GM18526 (cell line): ENCODE measurements around the gene PPP1CA.
A peak's percentile ranks its signal among the peaks of the same experiment; 100 is the strongest.

Experiments
- POLR2A ChIP-seq: IDR thresholded peaks from 3 replicates; pipeline ENCODE4 v1.6.1; 2011; ENCODE audit not compliant: insufficient read length; ENCODE audit errors: extremely low read depth

The PPP1CA gene

GRCh38 chr11:67373648-67374570, 27.7 kb downstream of the PPP1CA start:
- no peak for TF ChIP-seq POLR2A

- TF ChIP-seq POLR2A, result peak; percentile 35
Measured at GRCh38 chr11:67372993-67373647, 28.5 kb downstream of the PPP1CA start, which contains the start of gene CLCF1. Gene CLCF1 (minus strand): TSS chr11:67373598. CDS start chr11:67373539, 59 bp downstream.

DNA sequence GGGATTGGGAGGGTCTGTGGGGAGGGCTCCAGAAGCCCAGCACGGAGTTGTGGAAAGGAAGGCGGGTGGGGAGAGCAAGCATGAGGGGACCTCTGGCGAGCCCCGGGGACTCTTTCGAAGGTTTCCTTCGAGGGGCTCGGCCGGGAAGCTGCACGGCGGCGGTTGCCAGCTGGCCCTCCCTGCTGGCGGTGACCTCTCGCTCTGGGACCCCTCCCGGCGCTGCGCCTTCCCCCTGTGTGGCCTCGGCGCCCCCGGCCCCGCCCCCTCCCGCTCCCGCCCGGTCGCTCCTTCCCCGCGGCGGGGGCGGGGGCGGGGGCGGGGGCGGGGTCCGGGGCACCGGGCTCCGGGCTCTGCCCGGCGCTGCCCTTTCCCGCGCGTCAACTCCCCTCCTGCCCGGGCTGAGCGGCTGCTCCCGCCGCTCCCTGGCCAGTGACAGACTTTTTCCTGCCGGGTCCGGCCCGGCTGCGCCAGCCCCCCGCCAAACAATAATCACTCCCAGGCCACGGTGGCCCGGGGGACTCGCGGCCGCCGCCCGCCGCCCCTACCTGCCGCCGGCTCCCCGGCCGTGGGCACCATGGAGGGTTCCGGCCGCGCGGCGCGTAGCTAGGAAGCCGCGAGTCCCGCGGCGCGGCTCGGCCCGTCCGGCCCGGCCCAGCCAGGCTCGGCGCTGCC, 29.2 kb downstream of the PPP1CA start:
- TF ChIP-seq POLR2A, result no peak

DNA sequence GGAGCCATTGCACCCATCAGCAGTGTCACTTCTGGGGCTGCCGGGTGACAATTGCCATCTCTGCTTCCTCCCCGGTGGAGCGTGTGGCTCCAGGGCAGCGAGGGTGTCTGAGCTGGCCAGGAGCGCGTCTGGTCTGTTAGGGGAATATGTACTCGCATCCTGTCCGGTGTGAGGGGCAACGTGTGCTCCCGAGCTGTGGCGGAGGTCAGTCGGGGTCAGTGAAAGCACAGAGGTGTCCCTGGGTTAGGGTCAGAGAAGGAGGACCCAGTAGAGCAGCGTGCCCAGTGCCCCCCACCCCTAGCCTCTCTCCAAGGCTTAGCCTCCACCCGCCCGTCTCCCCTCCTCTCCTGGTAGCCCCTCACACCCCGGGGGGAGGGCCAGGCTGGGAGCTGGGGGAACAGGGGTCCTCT, 29.7 kb downstream of the PPP1CA start:
- no peak for TF ChIP-seq POLR2A

GRCh38 chr11:67371189-67371910, 30.3 kb downstream of the PPP1CA start:
- no peak for TF ChIP-seq POLR2A

- no peak for TF ChIP-seq POLR2A
Measured at GRCh38 chr11:67370351-67371076, 31.1 kb downstream of the PPP1CA start.

GRCh38 chr11:67369801-67370284, 31.8 kb downstream of the PPP1CA start:
- no peak for TF ChIP-seq POLR2A

GRCh38 chr11:67369275-67369674, 32.4 kb downstream of the PPP1CA start:
- TF ChIP-seq POLR2A, result no peak

- no peak for TF ChIP-seq POLR2A
Measured at GRCh38 chr11:67368621-67369020, 33.0 kb downstream of the PPP1CA start.

- TF ChIP-seq POLR2A, result no peak
Measured at GRCh38 chr11:67367761-67368227, 33.9 kb downstream of the PPP1CA start.

DNA sequence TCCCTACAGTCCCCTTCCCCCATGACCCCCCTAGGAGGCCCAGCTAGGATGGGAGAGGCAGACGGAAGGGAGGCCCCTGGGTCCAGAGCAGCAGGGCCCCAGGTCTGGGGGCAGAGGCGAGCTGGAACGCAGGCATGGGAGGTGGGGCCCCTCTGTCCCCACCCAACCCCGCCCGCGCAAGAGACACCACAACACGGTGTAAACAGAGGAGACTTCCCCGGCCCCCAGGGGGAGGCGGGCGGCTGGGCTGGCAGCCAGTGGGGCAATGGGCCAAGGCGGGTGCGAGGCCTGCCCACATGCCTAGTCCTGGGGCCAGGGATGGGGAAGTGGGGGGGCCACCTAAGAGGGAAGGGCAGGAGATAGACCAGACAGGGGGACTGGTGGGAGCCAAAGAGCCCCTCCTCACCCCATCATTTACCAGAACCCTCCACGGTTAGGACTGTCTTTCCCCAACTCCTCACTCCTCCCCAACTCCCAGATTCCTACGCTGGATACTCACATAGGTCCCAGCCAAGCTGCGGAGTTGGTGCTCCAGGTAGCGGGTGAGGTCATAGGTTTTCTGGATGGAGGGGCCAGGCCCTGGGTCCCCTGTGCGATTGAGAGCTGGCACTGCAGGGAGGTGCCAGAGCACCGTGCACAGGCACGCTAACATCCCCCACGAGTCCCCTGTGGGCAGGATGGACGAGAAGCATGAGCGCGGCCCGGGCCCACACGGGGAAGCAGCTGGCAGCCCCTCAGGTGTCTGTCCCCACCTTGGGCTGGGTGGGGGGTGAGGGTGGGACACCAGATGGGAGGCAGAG, 34.5 kb downstream of the PPP1CA start:
- TF ChIP-seq POLR2A, result no peak

DNA sequence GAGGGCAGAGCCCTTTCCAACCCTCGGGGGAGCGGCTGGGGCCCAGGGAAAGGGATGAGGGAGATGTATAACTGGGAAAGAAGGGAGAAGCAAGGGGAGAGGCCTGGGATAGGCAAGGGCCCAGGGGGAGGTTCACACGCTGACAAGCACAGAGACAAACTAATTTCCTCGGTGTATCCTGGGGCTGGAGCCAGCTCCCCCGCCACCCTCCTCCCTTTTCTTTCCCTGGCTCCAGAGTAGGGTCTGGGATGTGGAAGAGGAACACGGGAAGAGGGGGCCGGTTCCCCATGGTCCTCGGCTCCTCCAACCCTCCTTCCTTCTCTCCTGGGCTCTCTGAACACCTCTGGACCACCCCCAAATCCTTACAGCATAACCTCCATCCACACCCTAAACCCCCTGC, 35.1 kb downstream of the PPP1CA start:
- TF ChIP-seq POLR2A, result no peak

DNA sequence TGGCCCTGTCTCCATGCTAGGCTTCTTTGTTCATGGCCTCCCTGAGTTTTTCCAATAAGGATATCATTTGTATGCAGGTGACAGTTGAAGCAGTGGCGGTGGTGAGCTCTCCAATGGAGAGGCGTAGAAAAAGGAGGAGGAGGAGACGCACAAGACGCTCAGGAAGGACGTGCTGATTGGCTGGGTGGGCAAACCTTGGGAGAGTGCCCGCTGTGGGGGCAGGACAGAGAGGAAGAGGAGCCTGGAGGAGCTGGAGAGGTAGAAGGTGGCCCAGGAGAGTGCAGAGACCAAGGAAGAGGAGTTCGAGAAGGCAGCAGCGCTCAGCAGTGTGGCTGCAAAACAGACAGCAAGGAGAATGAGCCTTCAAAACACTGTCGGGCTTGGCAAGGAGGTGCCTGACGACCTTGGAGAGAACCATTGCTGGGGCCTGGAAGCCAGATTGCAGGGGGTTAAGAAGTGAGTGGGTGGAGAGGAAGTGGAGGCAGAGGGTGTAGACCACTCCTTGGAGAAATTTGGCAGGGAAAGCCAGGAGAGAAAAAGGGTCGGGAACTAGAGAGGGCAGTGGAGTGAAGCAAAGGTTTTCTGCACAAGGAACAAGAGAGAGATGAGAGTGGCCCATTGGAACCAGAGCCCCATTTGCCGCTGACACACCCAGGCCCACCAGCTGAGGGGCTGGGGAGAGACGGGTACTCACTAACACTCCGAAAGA, 35.8 kb downstream of the PPP1CA start:
- TF ChIP-seq POLR2A, result no peak
